ENCODE data around the gene INTS1.

INTS1 gene

GRCh38 chr7:1432411-1433082 lies 71.6 kb downstream of the INTS1 start:
- DNase-seq (ENCODE audit: low spot score) = peak; percentile 57

- DNase-seq (ENCODE audit: low spot score) = no peak
These were observed 72.4 kb downstream of the INTS1 start for GRCh38 chr7:1431634-1432380.

- no peak for DNase-seq (ENCODE audit: low spot score)
These were observed 73.0 kb downstream of the INTS1 start for GRCh38 chr7:1431226-1431625.

GRCh38 chr7:1430056-1430845 lies 73.9 kb downstream of the INTS1 start:
- no peak for DNase-seq (ENCODE audit: low spot score)

- no peak for DNase-seq (ENCODE audit: low spot score)
These were observed 75.2 kb downstream of the INTS1 start for GRCh38 chr7:1428941-1429501.

- DNase-seq (ENCODE audit: low spot score) = no peak
These were observed 77.0 kb downstream of the INTS1 start for GRCh38 chr7:1427064-1427657.

GRCh38 chr7:1426474-1426873 lies 77.7 kb downstream of the INTS1 start:
- DNase-seq (ENCODE audit: low spot score) = no peak

GRCh38 chr7:1425292-1426136 lies 78.7 kb downstream of the INTS1 start:
- DNase-seq (ENCODE audit: low spot score) = no peak

GRCh38 chr7:1424041-1424440 lies 80.1 kb downstream of the INTS1 start:
- no peak for DNase-seq (ENCODE audit: low spot score)

- no peak for DNase-seq (ENCODE audit: low spot score)
These were observed 80.9 kb downstream of the INTS1 start for GRCh38 chr7:1423264-1423811.

- no peak for DNase-seq (ENCODE audit: low spot score)
These were observed 81.5 kb downstream of the INTS1 start for GRCh38 chr7:1422512-1423263.

- no peak for DNase-seq (ENCODE audit: low spot score)
These were observed 82.2 kb downstream of the INTS1 start for GRCh38 chr7:1421946-1422345.

GRCh38 chr7:1421020-1421790 lies 83.0 kb downstream of the INTS1 start:
- no peak for DNase-seq (ENCODE audit: low spot score)
